HEK293 (cell line): ENCODE results near the gene ARMH3.

Experiments used
- CTCF ChIA-PET: fragments of 350-600 bp; formaldehyde crosslinking; extraction: SDS; loops from one replicate; lab custom pipeline; 2021; ENCODE audit warnings: antibody characterized with exemption; lab: Yijun Ruan, JAX
- POLR2A ChIA-PET: fragments of 300-600 bp; formaldehyde crosslinking; extraction: SDS; loops from one replicate; lab custom pipeline; 2020; ENCODE audit warnings: antibody characterized with exemption, inconsistent platforms; lab: Yijun Ruan, JAX
- H3K27ac ChIP-seq: fragments of 200-500 bp; sonication (Bioruptor generic); 2 replicates; pipeline ENCODE4 v1.5.1; 2014; ENCODE audit warnings: low read depth, low read length, control low read depth, inconsistent platforms; ENCODE audit errors: extremely low read depth
- H3K36me3 ChIP-seq, 2 experiments: fragments of 200-500 bp in 1 of 2; sonication (Bioruptor generic) in 1 of 2; 1 replicate in 1 of 2; 2 replicates in 1 of 2; pipeline ENCODE4 v1.5.1; 2014 to 2017; ENCODE audit warnings: inconsistent platforms in 2 of 2, low read length in 2 of 2; ENCODE audit not compliant: control insufficient read depth in 2 of 2, insufficient read depth in 1 of 2
- H3K4me1 ChIP-seq: fragments of 200-500 bp; sonication (Bioruptor generic); 2 replicates; pipeline ENCODE4 v1.5.1; 2014; ENCODE audit warnings: mild to moderate bottlenecking, low read length, inconsistent platforms; ENCODE audit not compliant: control insufficient read depth, insufficient read depth
- H3K4me3 ChIP-seq: 2 replicates; pipeline ENCODE4 v1.5.1; 2011; ENCODE audit warnings: low read depth, mild to moderate bottlenecking, control low read depth, low read length, moderate library complexity
- H3K9me3 ChIP-seq: fragments of 200-500 bp; sonication (Bioruptor generic); 2 replicates; pipeline ENCODE4 v1.5.1; 2014; ENCODE audit warnings: low read depth, low read length, inconsistent platforms; ENCODE audit not compliant: control insufficient read depth, insufficient read depth
- BCL11B ChIP-seq: fragments of 450-650 bp; formaldehyde crosslinking; IDR thresholded peaks from 2 replicates; pipeline ENCODE4 v1.5.1; 2016; ENCODE audit warnings: low read depth, missing biosample characterization, missing genetic modification characterization
- KLF10 ChIP-seq: fragments of 450-650 bp; IDR thresholded peaks from 2 replicates; pipeline ENCODE4 v1.5.1; 2018; ENCODE audit warnings: missing biosample characterization, mild to moderate bottlenecking, missing genetic modification characterization
- PRDM1 ChIP-seq: fragments of 450-650 bp; formaldehyde crosslinking; IDR thresholded peaks from 2 replicates; pipeline ENCODE4; 2016; ENCODE audit warnings: missing biosample characterization, missing genetic modification characterization
- WT1 ChIP-seq: fragments of 450-650 bp; formaldehyde crosslinking; IDR thresholded peaks from 2 replicates; pipeline ENCODE4 v1.5.1; 2016; ENCODE audit warnings: missing biosample characterization, missing genetic modification characterization
- ZBTB21 ChIP-seq: fragments of 450-650 bp; formaldehyde crosslinking; IDR thresholded peaks from 2 replicates; pipeline ENCODE4 v1.5.1; 2017; ENCODE audit warnings: missing biosample characterization, missing genetic modification characterization
- ZBTB48 ChIP-seq: fragments of 450-650 bp; formaldehyde crosslinking; IDR thresholded peaks from 2 replicates; pipeline ENCODE4 v1.5.1; 2016; ENCODE audit warnings: missing biosample characterization, missing genetic modification characterization
- ZBTB8A ChIP-seq: fragments of 450-650 bp; formaldehyde crosslinking; IDR thresholded peaks from 2 replicates; pipeline ENCODE4 v1.5.1; 2016; ENCODE audit warnings: missing biosample characterization, missing genetic modification characterization
- ZNF112 ChIP-seq: fragments of 450-650 bp; formaldehyde crosslinking; IDR thresholded peaks from 2 replicates; pipeline ENCODE4 v1.5.0; 2017; ENCODE audit warnings: missing biosample characterization, missing genetic modification characterization
- ZNF2 ChIP-seq: fragments of 450-650 bp; formaldehyde crosslinking; IDR thresholded peaks from 2 replicates; pipeline ENCODE4 v1.5.1; 2016; ENCODE audit warnings: missing biosample characterization, missing genetic modification characterization
- ZNF292 ChIP-seq: fragments of 450-650 bp; formaldehyde crosslinking; IDR thresholded peaks from 2 replicates; pipeline ENCODE4 v1.5.1; 2016; ENCODE audit warnings: low read depth, missing biosample characterization, missing genetic modification characterization, borderline replicate concordance
- ZNF404 ChIP-seq: fragments of 450-650 bp; formaldehyde crosslinking; IDR thresholded peaks from 2 replicates; pipeline ENCODE4 v1.5.1; 2017; ENCODE audit warnings: missing biosample characterization, missing genetic modification characterization
- ZNF529 ChIP-seq: fragments of 450-650 bp; formaldehyde crosslinking; IDR thresholded peaks from 2 replicates; pipeline ENCODE4 v1.5.1; 2017; ENCODE audit warnings: missing genetic modification characterization, missing biosample characterization; ENCODE audit not compliant: insufficient replicate concordance
- ZNF585B ChIP-seq: fragments of 450-650 bp; formaldehyde crosslinking; IDR thresholded peaks from 2 replicates; pipeline ENCODE4 v1.5.1; 2016; ENCODE audit warnings: missing biosample characterization, missing genetic modification characterization
- ZNF664 ChIP-seq: fragments of 450-650 bp; formaldehyde crosslinking; IDR thresholded peaks from 2 replicates; pipeline ENCODE4 v1.5.1; 2016; ENCODE audit warnings: missing biosample characterization, missing genetic modification characterization
- ZNF785 ChIP-seq: fragments of 450-650 bp; formaldehyde crosslinking; IDR thresholded peaks from 2 replicates; pipeline ENCODE4 v1.5.1; 2016; ENCODE audit warnings: missing biosample characterization, missing genetic modification characterization
- ZNF843 ChIP-seq: fragments of 450-650 bp; formaldehyde crosslinking; IDR thresholded peaks from 2 replicates; pipeline ENCODE4 v1.5.1; 2016; ENCODE audit warnings: missing biosample characterization, missing genetic modification characterization
- TF ChIP-seq, protein P1 (sequence below): fragments of 450-650 bp; formaldehyde crosslinking; IDR thresholded peaks from 2 replicates; pipeline ENCODE4 v1.5.1; 2017; ENCODE audit warnings: missing biosample characterization, missing genetic modification characterization
- TF ChIP-seq, protein P2 (sequence below): fragments of 450-650 bp; formaldehyde crosslinking; IDR thresholded peaks from 2 replicates; pipeline ENCODE4 v1.5.1; 2017; ENCODE audit warnings: missing biosample characterization, missing genetic modification characterization
- TF ChIP-seq, protein P3 (sequence below): fragments of 450-650 bp; formaldehyde crosslinking; IDR thresholded peaks from 2 replicates; pipeline ENCODE4 v1.5.1; 2016; ENCODE audit warnings: missing biosample characterization, missing genetic modification characterization

The ARMH3 gene

DNA sequence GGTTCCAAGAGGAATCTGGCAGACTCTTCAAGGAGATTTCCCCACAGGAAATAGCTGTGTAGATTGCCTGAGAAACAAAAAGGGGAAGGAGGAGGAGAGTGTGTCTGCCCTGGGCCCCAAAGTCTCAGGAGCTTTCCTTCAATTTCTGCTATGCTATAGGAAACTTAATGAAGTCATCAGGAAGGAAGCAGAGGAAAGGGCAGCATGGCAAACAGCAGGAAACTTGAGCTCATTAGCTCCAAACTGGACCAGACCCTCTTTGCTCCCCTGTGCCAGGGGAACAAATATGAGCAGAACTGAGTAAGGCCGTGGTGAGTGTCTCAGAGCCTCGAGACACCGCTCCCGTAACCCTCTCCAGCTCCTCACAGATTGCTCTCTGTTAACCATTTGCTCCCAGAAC, 207.6 kb downstream of the ARMH3 start:
- TF ChIP-seq PRDM1, result no peak
- no peak for TF ChIP-seq ZNF404
- TF ChIP-seq, protein P1, sequence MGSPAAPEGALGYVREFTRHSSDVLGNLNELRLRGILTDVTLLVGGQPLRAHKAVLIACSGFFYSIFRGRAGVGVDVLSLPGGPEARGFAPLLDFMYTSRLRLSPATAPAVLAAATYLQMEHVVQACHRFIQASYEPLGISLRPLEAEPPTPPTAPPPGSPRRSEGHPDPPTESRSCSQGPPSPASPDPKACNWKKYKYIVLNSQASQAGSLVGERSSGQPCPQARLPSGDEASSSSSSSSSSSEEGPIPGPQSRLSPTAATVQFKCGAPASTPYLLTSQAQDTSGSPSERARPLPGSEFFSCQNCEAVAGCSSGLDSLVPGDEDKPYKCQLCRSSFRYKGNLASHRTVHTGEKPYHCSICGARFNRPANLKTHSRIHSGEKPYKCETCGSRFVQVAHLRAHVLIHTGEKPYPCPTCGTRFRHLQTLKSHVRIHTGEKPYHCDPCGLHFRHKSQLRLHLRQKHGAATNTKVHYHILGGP (tag by site-specific recombination), result no peak
- TF ChIP-seq ZNF585B (tag by site-specific recombination), result no peak
- TF ChIP-seq ZNF843 (tag by site-specific recombination), result no peak
- no peak for TF ChIP-seq ZNF785 (tag by site-specific recombination)
- no peak for TF ChIP-seq ZBTB21
- TF ChIP-seq ZNF112 (tag by site-specific recombination), result no peak
- TF ChIP-seq ZNF2 (tag by site-specific recombination), result no peak
- no peak for TF ChIP-seq ZNF292 (tag by site-specific recombination)
- no peak for TF ChIP-seq ZNF664 (tag by site-specific recombination)
- TF ChIP-seq ZNF529, result no peak
- TF ChIP-seq BCL11B, result no peak
- no peak for TF ChIP-seq ZBTB8A (tag by site-specific recombination)
- Histone ChIP-seq H3K9me3 (no peaks in the 10 kb centered on the region), H3K27ac (no peak overlapping the region), H3K4me1 (no peaks in the 10 kb centered on the region), H3K4me3 (no peak overlapping the region), H3K36me3 (peaks cover 0 to 7% of the 10 kb centered on the region in 2 experiments; a peak in 1 of 3 replicates)
- ChIA-PET POLR2A (no interaction called here), CTCF (interaction anchor here (1.0 to 4.4 kb wide), 5 partner anchors 7 to 224 kb away, joined by 4 to 25 read pairs (median 8); no protein-coding TSS in a partner anchor)

DNA sequence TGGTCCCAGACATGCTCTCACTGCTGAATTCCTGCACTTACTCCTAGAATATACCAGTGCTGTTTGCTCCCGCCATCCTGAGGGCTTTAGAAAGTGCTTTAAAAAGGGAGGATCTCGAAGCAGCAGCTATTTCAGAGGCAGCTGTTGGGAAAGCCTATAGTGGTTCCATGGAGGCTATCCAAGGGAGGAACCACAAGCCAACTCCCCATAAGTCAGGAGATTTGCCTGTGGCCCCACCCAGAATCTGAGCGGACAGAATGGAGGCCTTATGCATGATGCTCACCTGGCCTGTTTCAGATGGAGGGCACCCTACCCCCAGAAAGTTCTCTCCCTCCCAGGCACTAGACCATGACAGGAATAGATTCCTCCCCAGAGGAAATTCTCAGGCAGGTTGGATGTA, 210.1 kb downstream of the ARMH3 start:
- CTCF ChIA-PET, result interaction anchor here (1.0 to 4.4 kb wide), 2 partner anchors 163 to 227 kb away, joined by 4 to 25 read pairs; no protein-coding TSS in a partner anchor
- Histone ChIP-seq H3K36me3 (peaks cover 0 to 7% of the 10 kb centered on the region in 2 experiments; a peak in 1 of 3 replicates), H3K4me3 (no peak overlapping the region), H3K27ac (no peak overlapping the region), H3K9me3 (no peaks in the 10 kb centered on the region), H3K4me1 (peaks cover 2% of the 10 kb centered on the region)
- TF ChIP-seq, protein P2, sequence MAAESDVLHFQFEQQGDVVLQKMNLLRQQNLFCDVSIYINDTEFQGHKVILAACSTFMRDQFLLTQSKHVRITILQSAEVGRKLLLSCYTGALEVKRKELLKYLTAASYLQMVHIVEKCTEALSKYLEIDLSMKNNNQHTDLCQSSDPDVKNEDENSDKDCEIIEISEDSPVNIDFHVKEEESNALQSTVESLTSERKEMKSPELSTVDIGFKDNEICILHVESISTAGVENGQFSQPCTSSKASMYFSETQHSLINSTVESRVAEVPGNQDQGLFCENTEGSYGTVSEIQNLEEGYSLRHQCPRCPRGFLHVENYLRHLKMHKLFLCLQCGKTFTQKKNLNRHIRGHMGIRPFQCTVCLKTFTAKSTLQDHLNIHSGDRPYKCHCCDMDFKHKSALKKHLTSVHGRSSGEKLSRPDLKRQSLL, result no peak
- TF ChIP-seq ZBTB48 (tag by site-specific recombination), result no peak
- TF ChIP-seq, protein P3, sequence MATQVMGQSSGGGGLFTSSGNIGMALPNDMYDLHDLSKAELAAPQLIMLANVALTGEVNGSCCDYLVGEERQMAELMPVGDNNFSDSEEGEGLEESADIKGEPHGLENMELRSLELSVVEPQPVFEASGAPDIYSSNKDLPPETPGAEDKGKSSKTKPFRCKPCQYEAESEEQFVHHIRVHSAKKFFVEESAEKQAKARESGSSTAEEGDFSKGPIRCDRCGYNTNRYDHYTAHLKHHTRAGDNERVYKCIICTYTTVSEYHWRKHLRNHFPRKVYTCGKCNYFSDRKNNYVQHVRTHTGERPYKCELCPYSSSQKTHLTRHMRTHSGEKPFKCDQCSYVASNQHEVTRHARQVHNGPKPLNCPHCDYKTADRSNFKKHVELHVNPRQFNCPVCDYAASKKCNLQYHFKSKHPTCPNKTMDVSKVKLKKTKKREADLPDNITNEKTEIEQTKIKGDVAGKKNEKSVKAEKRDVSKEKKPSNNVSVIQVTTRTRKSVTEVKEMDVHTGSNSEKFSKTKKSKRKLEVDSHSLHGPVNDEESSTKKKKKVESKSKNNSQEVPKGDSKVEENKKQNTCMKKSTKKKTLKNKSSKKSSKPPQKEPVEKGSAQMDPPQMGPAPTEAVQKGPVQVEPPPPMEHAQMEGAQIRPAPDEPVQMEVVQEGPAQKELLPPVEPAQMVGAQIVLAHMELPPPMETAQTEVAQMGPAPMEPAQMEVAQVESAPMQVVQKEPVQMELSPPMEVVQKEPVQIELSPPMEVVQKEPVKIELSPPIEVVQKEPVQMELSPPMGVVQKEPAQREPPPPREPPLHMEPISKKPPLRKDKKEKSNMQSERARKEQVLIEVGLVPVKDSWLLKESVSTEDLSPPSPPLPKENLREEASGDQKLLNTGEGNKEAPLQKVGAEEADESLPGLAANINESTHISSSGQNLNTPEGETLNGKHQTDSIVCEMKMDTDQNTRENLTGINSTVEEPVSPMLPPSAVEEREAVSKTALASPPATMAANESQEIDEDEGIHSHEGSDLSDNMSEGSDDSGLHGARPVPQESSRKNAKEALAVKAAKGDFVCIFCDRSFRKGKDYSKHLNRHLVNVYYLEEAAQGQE (tag by site-specific recombination), result no peak
- TF ChIP-seq WT1 (tag by site-specific recombination), result peak; percentile 59
- no peak for TF ChIP-seq KLF10 (tag by site-specific recombination)
- POLR2A ChIA-PET, result no interaction called here
